H1 (cell line): ENCODE results near the gene SMS.

Experiments
- ATF2 ChIP-seq: IDR thresholded peaks from 2 replicates; pipeline ENCODE4 v1.6.1; 2012; ENCODE audit warnings: low read length, inconsistent platforms
- CHD2 ChIP-seq: IDR thresholded peaks from 2 replicates; pipeline ENCODE4 v1.6.1; 2012; ENCODE audit warnings: low read length, improper control_type of control experiment
- CTCF ChIP-seq, 3 experiments: IDR thresholded peaks; 1 replicate in 2 of 3; 2 replicates in 1 of 3; pipeline versions ENCODE4 v1.5.1 to v1.6.1; 2011; ENCODE audit warnings: low read length in 3 of 3, mild to moderate bottlenecking in 3 of 3, inconsistent platforms in 2 of 3, low read depth in 1 of 3, moderate library complexity in 1 of 3; ENCODE audit not compliant: insufficient read depth in 1 of 3; ENCODE audit errors: control extremely low read depth in 1 of 3
- EP300 ChIP-seq, 2 experiments: IDR thresholded peaks; 1 replicate in 1 of 2; 2 replicates in 1 of 2; pipeline ENCODE4 v1.6.1; 2011 to 2012; ENCODE audit warnings: low read depth in 2 of 2, low read length in 2 of 2, mild to moderate bottlenecking in 2 of 2, borderline replicate concordance in 1 of 2, inconsistent platforms in 1 of 2, moderate library complexity in 1 of 2
- JUN ChIP-seq: IDR thresholded peaks from 2 replicates; pipeline ENCODE4 v1.6.1; 2011; ENCODE audit warnings: low read depth, mild to moderate bottlenecking, improper control_type of control experiment, low read length
- MAFK ChIP-seq: IDR thresholded peaks from 2 replicates; pipeline ENCODE4 v1.6.1; 2012; ENCODE audit warnings: low read depth, mild to moderate bottlenecking, improper control_type of control experiment, low read length
- SP2 ChIP-seq: IDR thresholded peaks from 2 replicates; pipeline ENCODE4 v1.6.1; 2012; ENCODE audit warnings: mild to moderate bottlenecking, low read length, inconsistent platforms

- TF ChIP-seq EP300 (IDR thresholded peaks at IDR 0.05; ENCODE audit: borderline replicate concordance in 1 of 2, low read depth in 2 of 2, low read length in 2 of 2): no peak
- TF ChIP-seq SP2: no peak
- TF ChIP-seq JUN: no peak
- no peak for TF ChIP-seq ATF2
- TF ChIP-seq CTCF (IDR thresholded peaks at IDR 0.05; ENCODE audit: control extremely low read depth in 1 of 3, insufficient read depth in 1 of 3, low read depth in 1 of 3, low read length in 3 of 3): no peak
- no peak for TF ChIP-seq CHD2
- TF ChIP-seq MAFK: no peak
Measured at GRCh38 chrX:21975812-21976211, 35.3 kb downstream of the SMS start.
